H9 (cell line): ENCODE results near the gene LRP1B. TPM values are rescaled to one million over a fixed set of nuclear protein-coding genes. Genes with fewer than 3 reads are reported as not detected.

Source experiments
- DNase-seq: peaks from one replicate; pipeline ENCODE4 v3.0.0-alpha.2; 2017
- H2AFZ ChIP-seq: one replicate; pipeline ENCODE4 v1.6.1; 2013; ENCODE audit warnings: mild to moderate bottlenecking, low read length, control low read depth, moderate library complexity
- H2AK5ac ChIP-seq: 2 replicates; pipeline ENCODE4 v1.6.1; 2013; ENCODE audit warnings: low read length, control low read depth, mixed read lengths; ENCODE audit not compliant: insufficient read length
- H2BK120ac ChIP-seq: one replicate; pipeline ENCODE4 v1.6.1; 2013; ENCODE audit warnings: low read depth, mild to moderate bottlenecking, low read length, control low read depth, inconsistent platforms; ENCODE audit not compliant: poor library complexity, severe bottlenecking
- H2BK12ac ChIP-seq: 2 replicates; pipeline ENCODE4 v1.6.1; 2013; ENCODE audit warnings: low read length, control low read depth, mixed read lengths, low read depth; ENCODE audit not compliant: insufficient read length
- H2BK15ac ChIP-seq: 2 replicates; pipeline ENCODE4 v1.6.1; 2013; ENCODE audit warnings: low read depth, low read length, control low read depth
- H2BK20ac ChIP-seq: one replicate; pipeline ENCODE4 v1.6.1; 2013; ENCODE audit warnings: low read depth, mild to moderate bottlenecking, low read length, control low read depth, inconsistent platforms; ENCODE audit not compliant: poor library complexity, severe bottlenecking
- H2BK5ac ChIP-seq: 2 replicates; pipeline ENCODE4 v1.6.1; 2013; ENCODE audit warnings: low read length, control low read depth, mixed read lengths; ENCODE audit not compliant: insufficient read length
- H3K14ac ChIP-seq: 2 replicates; pipeline ENCODE4 v1.6.1; 2013; ENCODE audit warnings: low read length, control low read depth; ENCODE audit not compliant: insufficient read depth
- H3K18ac ChIP-seq: 2 replicates; pipeline ENCODE4 v1.6.1; 2013; ENCODE audit warnings: low read depth, mild to moderate bottlenecking, mixed read lengths, low read length, control low read depth; ENCODE audit not compliant: insufficient read length
- H3K23ac ChIP-seq: 2 replicates; pipeline ENCODE4 v1.6.1; 2013; ENCODE audit warnings: low read length, control low read depth, mixed read lengths, low read depth; ENCODE audit not compliant: insufficient read length
- H3K23me2 ChIP-seq: 2 replicates; pipeline ENCODE4 v1.6.1; 2013; ENCODE audit warnings: low read depth, mild to moderate bottlenecking, mixed read lengths, low read length, control low read depth; ENCODE audit not compliant: insufficient read length, poor library complexity, severe bottlenecking
- H3K27ac ChIP-seq: 2 replicates; pipeline ENCODE4 v1.5.1; 2013; ENCODE audit warnings: low read length, control low read depth, mixed read lengths, low read depth; ENCODE audit not compliant: insufficient read length
- H3K27me3 ChIP-seq: 2 replicates; pipeline ENCODE4 v1.6.1; 2013; ENCODE audit warnings: low read length, control low read depth, inconsistent platforms; ENCODE audit not compliant: insufficient read depth
- H3K4ac ChIP-seq: 2 replicates; pipeline ENCODE4 v1.6.1; 2013; ENCODE audit warnings: low read depth, mild to moderate bottlenecking, control low read depth, inconsistent platforms, low read length, moderate library complexity
- H3K4me1 ChIP-seq: 2 replicates; pipeline ENCODE4 v1.6.1; 2013; ENCODE audit warnings: low read length, control low read depth, inconsistent platforms; ENCODE audit not compliant: insufficient read depth
- H3K4me2 ChIP-seq: 2 replicates; pipeline ENCODE4 v1.6.1; 2013; ENCODE audit warnings: low read length, control low read depth, mixed read lengths; ENCODE audit not compliant: insufficient read length, insufficient read depth
- H3K56ac ChIP-seq: 2 replicates; pipeline ENCODE4 v1.6.1; 2013; ENCODE audit warnings: low read depth, mild to moderate bottlenecking, mixed read lengths, low read length, control low read depth; ENCODE audit not compliant: insufficient read length
- H3K79me1 ChIP-seq: 2 replicates; pipeline ENCODE4 v1.6.1; 2013; ENCODE audit warnings: low read depth, mild to moderate bottlenecking, moderate library complexity, low read length, control low read depth, inconsistent platforms; ENCODE audit not compliant: insufficient read depth, poor library complexity, severe bottlenecking
- H3K79me2 ChIP-seq: 2 replicates; pipeline ENCODE4 v1.6.1; 2013; ENCODE audit warnings: low read length, control low read depth, inconsistent platforms; ENCODE audit not compliant: insufficient read depth
- H3K9ac ChIP-seq: 2 replicates; pipeline ENCODE4 v1.6.1; 2013; ENCODE audit warnings: low read length, control low read depth, mixed read lengths; ENCODE audit not compliant: insufficient read length; ENCODE audit errors: extremely low read depth
- H3K9me3 ChIP-seq: one replicate; pipeline ENCODE4 v1.6.1; 2013; ENCODE audit warnings: low read depth, low read length, inconsistent platforms; ENCODE audit not compliant: control insufficient read depth
- H3T11ph ChIP-seq: one replicate; pipeline ENCODE4 v1.6.1; 2013; ENCODE audit warnings: mild to moderate bottlenecking, low read length, control low read depth, inconsistent platforms
- H4K20me1 ChIP-seq: one replicate; pipeline ENCODE4 v1.6.1; 2013; ENCODE audit not compliant: control insufficient read depth, insufficient read length, insufficient read depth
- H4K5ac ChIP-seq: 2 replicates; pipeline ENCODE4 v1.6.1; 2013; ENCODE audit warnings: low read depth, mild to moderate bottlenecking, mixed read lengths, low read length, control low read depth; ENCODE audit not compliant: insufficient read length
- H4K8ac ChIP-seq: replicated peaks from 2 replicates; pipeline ENCODE4 v1.6.1; 2013; ENCODE audit warnings: low read length, control low read depth, mixed read lengths, low read depth; ENCODE audit not compliant: insufficient read length
- H4K91ac ChIP-seq: 2 replicates; pipeline ENCODE4 v1.6.1; 2013; ENCODE audit warnings: low read depth, mild to moderate bottlenecking, moderate library complexity, mixed read lengths, low read length, control low read depth; ENCODE audit not compliant: insufficient read length
- H3K27ac Mint-ChIP-seq, 3 experiments: 2 replicates in 2 of 3; 3 replicates in 1 of 3; pipeline ENCODE4 v1.8.0; 2020 to 2021; ENCODE audit warnings: mixed read lengths in 3 of 3, mild to moderate bottlenecking in 1 of 3, moderate library complexity in 1 of 3
- H3K27me3 Mint-ChIP-seq: 2 replicates; pipeline ENCODE4 v1.8.0; 2021; ENCODE audit warnings: low read depth, mild to moderate bottlenecking, moderate library complexity, mixed read lengths
- H3K36me3 Mint-ChIP-seq, 3 experiments: 2 replicates in 2 of 3; 3 replicates in 1 of 3; pipeline ENCODE4 v1.8.0; 2020 to 2021; ENCODE audit warnings: low read depth in 3 of 3, mixed read lengths in 3 of 3; ENCODE audit not compliant: insufficient read depth in 1 of 3
- H3K4me1 Mint-ChIP-seq, 2 experiments: 2 replicates each; pipeline ENCODE4 v1.8.0; 2020; ENCODE audit warnings: mixed read lengths in 2 of 2
- H3K4me3 Mint-ChIP-seq, 2 experiments: 2 replicates in 1 of 2; 3 replicates in 1 of 2; pipeline ENCODE4 v1.8.0; 2020 to 2021; ENCODE audit warnings: mild to moderate bottlenecking in 2 of 2, mixed read lengths in 2 of 2, moderate library complexity in 1 of 2
- H3K9me3 Mint-ChIP-seq, 2 experiments: 2 replicates in 1 of 2; 3 replicates in 1 of 2; pipeline ENCODE4 v1.8.0; 2020; ENCODE audit warnings: mild to moderate bottlenecking in 2 of 2, mixed read lengths in 2 of 2, moderate library complexity in 1 of 2
- WGBS: extraction: QIAGEN DNeasy Blood & Tissue Kit; methylation state at CpG from one replicate; pipeline ENCODE4 v1.1.7; 2013; ENCODE audit warnings: missing lambda C conversion rate, low lambda C conversion rate, mixed read lengths; ENCODE audit not compliant: insufficient read length; ENCODE audit errors: extremely low coverage; 5-methylcytosine and 5-hydroxymethylcytosine counted together
- total RNA-seq: library from RNA; stranded (reverse); gene quantifications from 2 replicates; pipeline ENCODE4 v1.2.1, GENCODE V29; 2021
- TF ChIP-seq, protein P1 (sequence below): fragments of 200-600 bp; sonication (generic); conservative IDR thresholded peaks from 3 replicates; pipeline ENCODE4 v1.8.0; 2021; ENCODE audit warnings: antibody characterized with exemption, mild to moderate bottlenecking

The LRP1B gene
- total RNA-seq, 1 experiment from 2014 or later: not detected

- DNase-seq: no peak
- TF ChIP-seq, protein P1, sequence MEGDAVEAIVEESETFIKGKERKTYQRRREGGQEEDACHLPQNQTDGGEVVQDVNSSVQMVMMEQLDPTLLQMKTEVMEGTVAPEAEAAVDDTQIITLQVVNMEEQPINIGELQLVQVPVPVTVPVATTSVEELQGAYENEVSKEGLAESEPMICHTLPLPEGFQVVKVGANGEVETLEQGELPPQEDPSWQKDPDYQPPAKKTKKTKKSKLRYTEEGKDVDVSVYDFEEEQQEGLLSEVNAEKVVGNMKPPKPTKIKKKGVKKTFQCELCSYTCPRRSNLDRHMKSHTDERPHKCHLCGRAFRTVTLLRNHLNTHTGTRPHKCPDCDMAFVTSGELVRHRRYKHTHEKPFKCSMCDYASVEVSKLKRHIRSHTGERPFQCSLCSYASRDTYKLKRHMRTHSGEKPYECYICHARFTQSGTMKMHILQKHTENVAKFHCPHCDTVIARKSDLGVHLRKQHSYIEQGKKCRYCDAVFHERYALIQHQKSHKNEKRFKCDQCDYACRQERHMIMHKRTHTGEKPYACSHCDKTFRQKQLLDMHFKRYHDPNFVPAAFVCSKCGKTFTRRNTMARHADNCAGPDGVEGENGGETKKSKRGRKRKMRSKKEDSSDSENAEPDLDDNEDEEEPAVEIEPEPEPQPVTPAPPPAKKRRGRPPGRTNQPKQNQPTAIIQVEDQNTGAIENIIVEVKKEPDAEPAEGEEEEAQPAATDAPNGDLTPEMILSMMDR: no peak
- no peaks in the 10 kb centered on the region for H3K9me3 Mint-ChIP-seq
- no peak overlapping the region for H2BK20ac ChIP-seq
- no peak overlapping the region for H3K4me3 Mint-ChIP-seq
- H2BK15ac ChIP-seq: no peak overlapping the region
- H3K9me3 ChIP-seq: no peaks in the 10 kb centered on the region
- no peak overlapping the region for H3T11ph ChIP-seq
- no peak overlapping the region for H3K4ac ChIP-seq
- H3K27me3 Mint-ChIP-seq: no peaks in the 10 kb centered on the region
- H3K4me2 ChIP-seq: no peak overlapping the region
- H3K27me3 ChIP-seq: no peaks in the 10 kb centered on the region
- H3K9ac ChIP-seq: no peak overlapping the region
- no peak overlapping the region for H4K91ac ChIP-seq
- no peaks in the 10 kb centered on the region for H3K36me3 Mint-ChIP-seq
- no peaks in the 10 kb centered on the region for H3K4me1 Mint-ChIP-seq
- H3K27ac Mint-ChIP-seq: no peak overlapping the region
- H4K5ac ChIP-seq: no peak overlapping the region
- H3K23ac ChIP-seq: no peak overlapping the region
- H4K8ac ChIP-seq: no peak overlapping the region
- no peak overlapping the region for H3K14ac ChIP-seq
- H3K27ac ChIP-seq: no peak overlapping the region
- no peaks in the 10 kb centered on the region for H3K79me1 ChIP-seq
- H3K56ac ChIP-seq: no peak overlapping the region
- no peaks in the 10 kb centered on the region for H4K20me1 ChIP-seq
- no peaks in the 10 kb centered on the region for H3K79me2 ChIP-seq
- no peak overlapping the region for H2AK5ac ChIP-seq
- no peak overlapping the region for H3K18ac ChIP-seq
- H2BK12ac ChIP-seq: no peak overlapping the region
- H2BK120ac ChIP-seq: no peak overlapping the region
- no peaks in the 10 kb centered on the region for H3K4me1 ChIP-seq
- no peaks in the 10 kb centered on the region for H3K23me2 ChIP-seq
- 100% methylated on average over 1 of the region's 3 CpGs for WGBS
- H2AFZ ChIP-seq: no peak overlapping the region
- H2BK5ac ChIP-seq: no peak overlapping the region
These were observed 65.1 kb downstream of the LRP1B start for GRCh38 chr2:142065700-142066099.
